Astrocyte of the cerebellum (primary cell): ENCODE results near the gene PLAGL1.

Experiments
- DNase-seq: peaks from one replicate; pipeline ENCODE4 v3.0.0-alpha.2; 2011; ENCODE audit warnings: low read depth
- H3K4me3 ChIP-seq: 2 replicates; pipeline ENCODE4 v1.5.1; 2011; ENCODE audit warnings: mild to moderate bottlenecking, low read depth, low read length, moderate library complexity
- CTCF ChIP-seq: IDR thresholded peaks from 2 replicates; pipeline ENCODE4 v1.5.1; 2012; ENCODE audit warnings: low read length, low read depth, moderate library complexity, mild to moderate bottlenecking; ENCODE audit errors: missing control alignments
- in situ Hi-C: cut with HindIII; loops from 2 replicates; pipeline ENCODE4 v1.10.0; 2017; ENCODE audit warnings: low sequenced_read_pairs

PLAGL1 gene

GRCh38 chr6:143901885-143902750, 105.9 kb downstream of the PLAGL1 start:
- H3K4me3 ChIP-seq: no peak overlapping the region
- TF ChIP-seq CTCF: no peak
- no peak for DNase-seq
- in situ Hi-C loops: no loop called here

- in situ Hi-C loops: no loop called here
- H3K4me3 ChIP-seq: no peak overlapping the region
- no peak for TF ChIP-seq CTCF
- DNase-seq: no peak
Observed at GRCh38 chr6:143900358-143900757, 107.7 kb downstream of the PLAGL1 start.

- no peak for TF ChIP-seq CTCF
- no peak for DNase-seq
- no peak overlapping the region for H3K4me3 ChIP-seq
- in situ Hi-C loops: no loop called here
Observed at GRCh38 chr6:143896126-143896860, 111.8 kb downstream of the PLAGL1 start.

- in situ Hi-C loops: no loop called here
- no peak for TF ChIP-seq CTCF
- no peak for DNase-seq
- H3K4me3 ChIP-seq: no peak overlapping the region
Observed at GRCh38 chr6:143894655-143895054, 113.4 kb downstream of the PLAGL1 start.
